ENCODE results near the gene KIRREL1. TPM values are rescaled to one million over a fixed set of nuclear protein-coding genes. Genes with fewer than 3 reads are reported as not detected.
A peak's percentile ranks its signal among the peaks of the same experiment; 100 is the strongest.

KIRREL1 gene
- polyA plus RNA-seq, 1 donor (not counting 4 experiments of a cell fraction or from before 2014, with no cell fraction given): 19.7 TPM

DNA sequence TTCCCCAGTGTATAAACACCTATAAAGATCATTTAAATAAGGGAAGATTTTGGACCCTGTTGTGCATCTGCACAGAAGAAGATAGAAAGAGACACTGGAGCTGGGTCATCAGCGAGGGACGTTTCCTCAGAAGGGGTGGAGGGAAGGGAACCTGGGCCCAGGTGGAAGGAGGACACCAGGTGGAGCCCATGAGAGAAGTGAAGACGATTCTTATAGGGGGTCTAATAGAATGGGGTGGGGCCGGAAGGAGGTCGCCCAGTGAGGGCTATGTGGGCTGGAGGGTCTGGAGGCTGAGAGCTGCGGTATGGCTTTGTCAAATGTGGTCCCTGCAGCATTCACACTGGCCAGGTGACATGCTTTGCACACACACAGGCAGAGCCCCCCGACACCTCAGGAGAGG lies 13.7 kb downstream of the KIRREL1 start:
- Histone ChIP-seq H3K9me3 (ENCODE audit: control insufficient read depth, low read depth, low read length) (no peaks in the 10 kb centered on the region), H3K27me3 (ENCODE audit: control insufficient read depth, extremely low read depth, insufficient read depth, low read length) (no peaks in the 10 kb centered on the region), H4K20me1 (ENCODE audit: control insufficient read depth, extremely low read depth, insufficient read depth, low read length) (no peaks in the 10 kb centered on the region), H2AFZ (ENCODE audit: control insufficient read depth, low read length) (no peak overlapping the region), H3K4me3 (ENCODE audit: control insufficient read depth in 2 of 3, extremely low read depth in 1 of 3, insufficient read depth in 2 of 3, low read depth in 1 of 3, low read length in 3 of 3) (no peak overlapping the region), H3K9me1 (ENCODE audit: control insufficient read depth, extremely low read depth, insufficient read depth, low read length) (no peaks in the 10 kb centered on the region), H3K79me2 (ENCODE audit: control insufficient read depth, insufficient read depth, low read length) (peaks cover 90% of the 10 kb centered on the region), H3K4me1 (ENCODE audit: control insufficient read depth, extremely low read depth, insufficient read depth, low read length) (peaks cover 85% of the 10 kb centered on the region), H3K9ac (ENCODE audit: control insufficient read depth, extremely low read depth, insufficient read depth, low read length) (no peak overlapping the region), H3K36me3 (ENCODE audit: control insufficient read depth in 2 of 2, extremely low read depth in 1 of 2, insufficient read depth in 2 of 2, low read length in 2 of 2) (peaks cover 7 to 9% of the 10 kb centered on the region in 2 experiments), H3K4me2 (ENCODE audit: control insufficient read depth, extremely low read depth, insufficient read depth, low read depth, low read length) (peak overlapping the region; percentile 90), H3K27ac (ENCODE audit: control insufficient read depth, insufficient read depth, low read length) (no peak overlapping the region)
- dilution Hi-C loops (cut with MboI; ENCODE audit: extremely low pct_ligation_motif_present, low sequenced_read_pairs): no loop called here
- DNase-seq (ENCODE audit: low read depth, low spot score): no peak
- TF ChIP-seq, protein P1, sequence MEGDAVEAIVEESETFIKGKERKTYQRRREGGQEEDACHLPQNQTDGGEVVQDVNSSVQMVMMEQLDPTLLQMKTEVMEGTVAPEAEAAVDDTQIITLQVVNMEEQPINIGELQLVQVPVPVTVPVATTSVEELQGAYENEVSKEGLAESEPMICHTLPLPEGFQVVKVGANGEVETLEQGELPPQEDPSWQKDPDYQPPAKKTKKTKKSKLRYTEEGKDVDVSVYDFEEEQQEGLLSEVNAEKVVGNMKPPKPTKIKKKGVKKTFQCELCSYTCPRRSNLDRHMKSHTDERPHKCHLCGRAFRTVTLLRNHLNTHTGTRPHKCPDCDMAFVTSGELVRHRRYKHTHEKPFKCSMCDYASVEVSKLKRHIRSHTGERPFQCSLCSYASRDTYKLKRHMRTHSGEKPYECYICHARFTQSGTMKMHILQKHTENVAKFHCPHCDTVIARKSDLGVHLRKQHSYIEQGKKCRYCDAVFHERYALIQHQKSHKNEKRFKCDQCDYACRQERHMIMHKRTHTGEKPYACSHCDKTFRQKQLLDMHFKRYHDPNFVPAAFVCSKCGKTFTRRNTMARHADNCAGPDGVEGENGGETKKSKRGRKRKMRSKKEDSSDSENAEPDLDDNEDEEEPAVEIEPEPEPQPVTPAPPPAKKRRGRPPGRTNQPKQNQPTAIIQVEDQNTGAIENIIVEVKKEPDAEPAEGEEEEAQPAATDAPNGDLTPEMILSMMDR (optimal IDR thresholded peaks at IDR 0.05 in 1 of 3, IDR thresholded peaks at IDR 0.05 in 1 of 3, conservative IDR thresholded peaks at IDR 0.05 in 1 of 3; ENCODE audit: extremely low read depth in 1 of 3, insufficient read depth in 2 of 3, low read length in 3 of 3): no peak
- no peak for TF ChIP-seq EZH2 (IDR thresholded peaks at IDR 0.05; ENCODE audit: low read length)
- FAIRE-seq: no peak

DNA sequence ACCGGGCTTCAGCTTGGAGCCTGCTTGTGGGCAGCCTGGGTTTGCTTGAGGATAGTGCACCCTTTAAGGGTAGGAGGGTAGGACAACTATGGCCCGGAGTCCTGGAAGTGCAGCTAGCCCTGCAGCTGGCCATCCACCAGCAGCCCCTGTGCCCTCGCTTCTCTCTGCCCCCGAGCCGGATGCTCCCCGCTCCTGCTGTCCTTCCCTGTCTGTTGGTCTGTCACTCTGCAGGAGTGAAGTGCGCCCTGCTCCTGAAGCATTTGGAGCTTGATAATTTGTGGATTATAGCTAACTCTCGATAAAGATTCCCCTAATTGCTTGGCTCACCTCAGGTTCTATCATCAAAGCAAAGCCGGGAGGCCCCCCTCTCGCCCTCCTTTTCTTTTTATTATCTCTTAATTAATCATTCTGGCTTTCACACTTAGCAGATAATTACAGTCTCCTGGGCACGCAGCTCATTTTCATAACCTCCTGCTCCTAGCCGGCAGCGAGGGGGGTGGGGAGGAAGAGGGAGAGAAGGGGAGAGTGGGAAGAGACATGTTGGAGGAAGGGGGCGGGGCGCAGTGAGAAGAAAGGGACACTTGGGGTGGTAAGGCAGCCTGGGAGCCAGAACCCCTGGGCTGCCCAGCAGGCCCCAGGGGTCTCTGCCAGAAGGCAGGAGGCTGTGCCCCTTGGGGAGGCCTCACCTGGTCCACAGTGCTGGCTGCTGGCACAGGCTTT lies 14.4 kb downstream of the KIRREL1 start:
- peaks cover 7 to 15% of the 10 kb centered on the region in 2 experiments for H3K36me3 ChIP-seq (ENCODE audit: control insufficient read depth in 2 of 2, extremely low read depth in 1 of 2, insufficient read depth in 2 of 2, low read length in 2 of 2)
- H3K9me1 ChIP-seq (ENCODE audit: control insufficient read depth, extremely low read depth, insufficient read depth, low read length): no peaks in the 10 kb centered on the region
- peaks cover 90% of the 10 kb centered on the region for H3K79me2 ChIP-seq (ENCODE audit: control insufficient read depth, insufficient read depth, low read length)
- H3K4me2 ChIP-seq (ENCODE audit: control insufficient read depth, extremely low read depth, insufficient read depth, low read depth, low read length): peak overlapping the region; percentile 90
- no peaks in the 10 kb centered on the region for H3K9me3 ChIP-seq (ENCODE audit: control insufficient read depth, low read depth, low read length)
- TF ChIP-seq, protein P1 (optimal IDR thresholded peaks at IDR 0.05 in 1 of 3, IDR thresholded peaks at IDR 0.05 in 1 of 3, conservative IDR thresholded peaks at IDR 0.05 in 1 of 3; ENCODE audit: extremely low read depth in 1 of 3, insufficient read depth in 2 of 3, low read length in 3 of 3): no peak
- TF ChIP-seq EZH2 (IDR thresholded peaks at IDR 0.05; ENCODE audit: low read length): no peak
- H4K20me1 ChIP-seq (ENCODE audit: control insufficient read depth, extremely low read depth, insufficient read depth, low read length): no peaks in the 10 kb centered on the region
- peaks cover 85% of the 10 kb centered on the region for H3K4me1 ChIP-seq (ENCODE audit: control insufficient read depth, extremely low read depth, insufficient read depth, low read length)
- DNase-seq (ENCODE audit: low read depth, low spot score): no peak
- peak overlapping the region; percentile 92 for H3K27ac ChIP-seq (ENCODE audit: control insufficient read depth, insufficient read depth, low read length)
- peak overlapping the region; percentile 35 for H3K9ac ChIP-seq (ENCODE audit: control insufficient read depth, extremely low read depth, insufficient read depth, low read length)
- FAIRE-seq: peak; percentile 41
- H3K27me3 ChIP-seq (ENCODE audit: control insufficient read depth, extremely low read depth, insufficient read depth, low read length): no peaks in the 10 kb centered on the region
- dilution Hi-C loops (cut with MboI; ENCODE audit: extremely low pct_ligation_motif_present, low sequenced_read_pairs): no loop called here
- no peak overlapping the region for H2AFZ ChIP-seq (ENCODE audit: control insufficient read depth, low read length)
- H3K4me3 ChIP-seq (ENCODE audit: control insufficient read depth in 2 of 3, extremely low read depth in 1 of 3, insufficient read depth in 2 of 3, low read depth in 1 of 3, low read length in 3 of 3): no peak overlapping the region

Measured in keratinocyte (primary cell).